H1 (cell line): ENCODE data around the gene UCHL5. TPM values are rescaled to one million over a fixed set of nuclear protein-coding genes. Genes with fewer than 3 reads are reported as not detected.

Experiments used
- CTCF ChIA-PET: fragments of 300-600 bp; sonication (Branson Sonifier 250); formaldehyde crosslinking; loops from one replicate; lab custom pipeline; 2021; ENCODE audit not compliant: partially characterized antibody; lab: Charles Lee
- POLR2A ChIA-PET: fragments of 300-600 bp; sonication (Branson Sonifier 250); formaldehyde crosslinking; loops from one replicate; lab custom pipeline; 2021; ENCODE audit warnings: inconsistent platforms; ENCODE audit not compliant: partially characterized antibody; lab: Charles Lee
- DNase-seq, 2 experiments: peaks; one replicate each; pipeline versions ENCODE4 v3.0.0 to v3.0.0-alpha.2; 2010 to 2022; ENCODE audit warnings: low spot score in 2 of 2, low read depth in 1 of 2, mixed read lengths in 1 of 2
- FAIRE-seq: peaks from 2 replicates; lab custom pipeline; 2011; peaks lifted over from hg19 to GRCh38; lab: Jason Lieb, UNC
- H2AFZ ChIP-seq: 2 replicates; pipeline ENCODE4 v1.8.1; 2012; ENCODE audit warnings: low read length, inconsistent platforms
- H2AK5ac ChIP-seq: 2 replicates; pipeline ENCODE4 v1.6.1; 2013; ENCODE audit warnings: low read depth, low read length
- H2BK120ac ChIP-seq: replicated peaks from 2 replicates; pipeline ENCODE3; 2013; ENCODE audit warnings: low read depth, low read length, inconsistent platforms
- H2BK12ac ChIP-seq: 2 replicates; pipeline ENCODE4 v1.6.1; 2013; ENCODE audit warnings: low read depth, low read length
- H2BK15ac ChIP-seq: 2 replicates; pipeline ENCODE4 v1.6.1; 2013; ENCODE audit warnings: low read length
- H2BK20ac ChIP-seq: 2 replicates; pipeline ENCODE4 v1.6.1; 2013; ENCODE audit warnings: low read length
- H2BK5ac ChIP-seq: 2 replicates; pipeline ENCODE4 v1.6.1; 2013; ENCODE audit warnings: low read depth, low read length
- H3K14ac ChIP-seq: 2 replicates; pipeline ENCODE4 v1.6.1; 2013; ENCODE audit warnings: inconsistent platforms; ENCODE audit not compliant: insufficient read length
- H3K18ac ChIP-seq: 2 replicates; pipeline ENCODE4 v1.6.1; 2013; ENCODE audit warnings: low read length; ENCODE audit errors: extremely low read depth
- H3K23ac ChIP-seq: 2 replicates; pipeline ENCODE4 v1.6.1; 2013; ENCODE audit warnings: inconsistent platforms; ENCODE audit not compliant: insufficient read length
- H3K23me2 ChIP-seq: 2 replicates; pipeline ENCODE4 v1.6.1; 2013; ENCODE audit warnings: low read depth, low read length
- H3K27ac ChIP-seq: 2 replicates; pipeline ENCODE4 v1.6.1; 2011; ENCODE audit warnings: low read depth, low read length, inconsistent platforms
- H3K27me3 ChIP-seq, 4 experiments: replicated peaks in 1 of 4; 1 replicate in 1 of 4; 2 replicates in 3 of 4; pipeline versions ENCODE4 v1.6.1 to v1.8.1; 2011 to 2013; ENCODE audit warnings: low read length in 3 of 4, mild to moderate bottlenecking in 3 of 4, inconsistent platforms in 2 of 4, mixed read lengths in 2 of 4, moderate library complexity in 1 of 4; ENCODE audit not compliant: control insufficient read depth in 3 of 4, insufficient read depth in 3 of 4; ENCODE audit errors: extremely low read depth in 1 of 4
- H3K36me3 ChIP-seq, 4 experiments: 2 replicates each; pipeline versions ENCODE4 v1.6.1 to v1.8.1; 2011 to 2013; ENCODE audit warnings: mild to moderate bottlenecking in 4 of 4, low read length in 3 of 4, moderate library complexity in 2 of 4, control low read depth in 1 of 4, inconsistent platforms in 1 of 4; ENCODE audit not compliant: insufficient read depth in 4 of 4, control insufficient read depth in 2 of 4
- H3K4ac ChIP-seq: replicated peaks from 2 replicates; pipeline ENCODE3; 2013; ENCODE audit warnings: low read length, low read depth, mixed read lengths, inconsistent platforms; ENCODE audit not compliant: insufficient read length
- H3K4me1 ChIP-seq, 4 experiments: replicated peaks in 1 of 4; 1 replicate in 1 of 4; 2 replicates in 3 of 4; pipeline versions ENCODE4 v1.6.1 to v1.8.1; 2011 to 2013; ENCODE audit warnings: low read length in 3 of 4, inconsistent platforms in 2 of 4, mixed read lengths in 1 of 4; ENCODE audit not compliant: insufficient read depth in 4 of 4, control insufficient read depth in 3 of 4
- H3K4me2 ChIP-seq, 2 experiments: 2 replicates each; pipeline versions ENCODE4 v1.6.1 to v1.8.1; 2011 to 2013; ENCODE audit warnings: low read depth in 2 of 2, low read length in 2 of 2, control low read depth in 1 of 2, inconsistent platforms in 1 of 2, mild to moderate bottlenecking in 1 of 2; ENCODE audit not compliant: insufficient read depth in 1 of 2
- H3K4me3 ChIP-seq, 4 experiments: fragments of 200-600, 300-600 bp in 1 of 4; sonication (generic), shearing (Covaris generic), sonication (Bioruptor Twin) in 1 of 4; 2 replicates each; pipeline versions ENCODE4 v1.5.1 to v1.8.1; 2011 to 2016; ENCODE audit warnings: low read length in 4 of 4, low read depth in 3 of 4, control low read depth in 2 of 4, inconsistent platforms in 2 of 4, mild to moderate bottlenecking in 2 of 4, mixed read lengths in 1 of 4, moderate library complexity in 1 of 4; ENCODE audit not compliant: insufficient read depth in 2 of 4; ENCODE audit errors: extremely low read depth in 1 of 4
- H3K56ac ChIP-seq: replicated peaks from 2 replicates; pipeline ENCODE3; 2013; ENCODE audit warnings: low read depth, mild to moderate bottlenecking, mixed read lengths, low read length, inconsistent platforms; ENCODE audit not compliant: insufficient read length
- H3K79me1 ChIP-seq: 2 replicates; pipeline ENCODE4 v1.6.1; 2013; ENCODE audit warnings: low read depth, low read length, control low read depth
- H3K79me2 ChIP-seq, 2 experiments: 2 replicates each; pipeline versions ENCODE4 v1.6.1 to v1.8.1; 2012 to 2013; ENCODE audit warnings: low read length in 2 of 2, mild to moderate bottlenecking in 2 of 2, inconsistent platforms in 1 of 2; ENCODE audit not compliant: insufficient read depth in 2 of 2, control insufficient read depth in 1 of 2
- H3K9ac ChIP-seq, 4 experiments: replicated peaks in 1 of 4; 1 replicate in 1 of 4; 2 replicates in 3 of 4; pipeline versions ENCODE4 v1.6.1 to v1.8.1; 2011 to 2013; ENCODE audit warnings: low read depth in 3 of 4, low read length in 3 of 4, control low read depth in 2 of 4, mild to moderate bottlenecking in 2 of 4, moderate library complexity in 2 of 4, inconsistent platforms in 1 of 4; ENCODE audit errors: extremely low read depth in 1 of 4
- H3K9me3 ChIP-seq, 2 experiments: 2 replicates each; pipeline versions ENCODE4 v1.6.1 to v1.8.1; 2012 to 2013; ENCODE audit warnings: mild to moderate bottlenecking in 2 of 2, moderate library complexity in 2 of 2, control low read depth in 1 of 2, inconsistent platforms in 1 of 2, low read depth in 1 of 2, low read length in 1 of 2, mixed read lengths in 1 of 2; ENCODE audit not compliant: insufficient read depth in 2 of 2
- H4K20me1 ChIP-seq, 2 experiments: replicated peaks in 1 of 2; 2 replicates each; pipeline versions ENCODE3 to v1.8.1; 2011 to 2013; ENCODE audit warnings: inconsistent platforms in 2 of 2, low read length in 2 of 2, mild to moderate bottlenecking in 1 of 2; ENCODE audit not compliant: insufficient read depth in 2 of 2, control insufficient read depth in 1 of 2
- H4K5ac ChIP-seq: 2 replicates; pipeline ENCODE4 v1.6.1; 2013; ENCODE audit warnings: low read length, low read depth, mixed read lengths, inconsistent platforms; ENCODE audit not compliant: insufficient read length
- H4K8ac ChIP-seq: 2 replicates; pipeline ENCODE4 v1.8.0; 2013; ENCODE audit warnings: mild to moderate bottlenecking, moderate library complexity, low read length, inconsistent platforms; ENCODE audit not compliant: insufficient read depth; ENCODE audit errors: extremely low read depth
- H4K91ac ChIP-seq: replicated peaks from 2 replicates; pipeline ENCODE3; 2013; ENCODE audit warnings: low read length, mixed read lengths, inconsistent platforms; ENCODE audit not compliant: insufficient read length
- CREB1 ChIP-seq: IDR thresholded peaks from 2 replicates; pipeline ENCODE4 v1.6.1; 2012; ENCODE audit warnings: inconsistent platforms
- SRF ChIP-seq: IDR thresholded peaks from 2 replicates; pipeline ENCODE4 v1.6.1; 2011; ENCODE audit warnings: mild to moderate bottlenecking, low read depth, low read length, moderate library complexity
- USF2 ChIP-seq: IDR thresholded peaks from 2 replicates; pipeline ENCODE4 v1.6.1; 2011; ENCODE audit warnings: low read length, improper control_type of control experiment
- WGBS, 2 experiments: shearing (Covaris generic) in 1 of 2; methylation state at CpG; one replicate each; pipeline versions ENCODE4 v1.1.6 to v1.1.7; 2013 to 2015; ENCODE audit warnings: low lambda C conversion rate in 2 of 2, mixed read lengths in 2 of 2, inconsistent platforms in 1 of 2, low coverage in 1 of 2, missing lambda C conversion rate in 1 of 2; ENCODE audit not compliant: insufficient replicate concordance in 2 of 2, insufficient coverage in 1 of 2, insufficient read length in 1 of 2; ENCODE audit errors: extremely low coverage in 1 of 2, missing lambda C conversion rate in 1 of 2; 5-methylcytosine and 5-hydroxymethylcytosine counted together
- polyA plus RNA-seq, 7 experiments: library from polyadenylated mRNA; depleted of rRNA in 3 of 7; stranded (reverse) in 5 of 7; unstranded in 2 of 7; fragments of >200 nt in 5 of 7; fragments of 200-250 nt in 2 of 7; gene quantifications; 1 replicate in 5 of 7; 2 replicates in 1 of 7; 4 replicates in 1 of 7; pipeline versions ENCODE4 v1.2.1 to v1.2.3, GENCODE V29; 2011 to 2013; ENCODE audit warnings: missing spikeins in 2 of 7, mixed read lengths in 2 of 7
- total RNA-seq: library from RNA; stranded (reverse); fragmentation: NEBNext Ultra II Directional; extraction: Animal tissue kit (Norgen Biotek cat#: 25700); gene quantifications from 2 replicates; pipeline ENCODE4 v1.2.1, GENCODE V29; 2021

The UCHL5 gene
- total and polyA plus RNA-seq, 2 of the 8 experiments (the other 6 are each of a cell fraction or from before 2014, with no cell fraction given): 12.0 to 40.0 TPM

GRCh38 chr1:193070386-193070753 is 11.2 kb upstream of the UCHL5 start:
- Histone ChIP-seq H2BK5ac (no peak overlapping the region), H3K9me3 (no peaks in the 10 kb centered on the region), H3K79me1 (peaks cover 6% of the 10 kb centered on the region; the same call in 1 of the 2 replicates), H3K14ac (no peak overlapping the region), H3K9ac (no peak overlapping the region), H3K4me3 (no peak overlapping the region), H3K18ac (no peak overlapping the region), H3K4me1 (peaks cover 0 to 4% (median 1%) of the 10 kb centered on the region in 4 experiments; a peak in 2 of 7 replicates), H4K8ac (no peak overlapping the region), H4K91ac (no peak overlapping the region), H4K20me1 (peaks cover 0 to 8% of the 10 kb centered on the region in 2 experiments), H2AK5ac (no peak overlapping the region), H2AFZ (no peak overlapping the region), H3K4ac (no peak overlapping the region), H3K4me2 (no peak overlapping the region), H3K23me2 (no peaks in the 10 kb centered on the region), H2BK12ac (no peak overlapping the region), H3K27me3 (no peaks in the 10 kb centered on the region), H2BK15ac (no peak overlapping the region), H2BK20ac (no peak overlapping the region), H3K23ac (no peak overlapping the region), H4K5ac (no peak overlapping the region), H2BK120ac (no peak overlapping the region), H3K56ac (no peak overlapping the region), H3K36me3 (peaks cover 0 to 8% (median 1%) of the 10 kb centered on the region in 4 experiments; a peak in 3 of 8 replicates), H3K79me2 (peaks cover 0 to 65% of the 10 kb centered on the region in 2 experiments; a peak in 2 of 4 replicates), H3K27ac (no peak overlapping the region)
- ChIA-PET CTCF (interaction anchor here (0.6 to 2.3 kb wide), 12 partner anchors 12 to 438 kb away, joined by 3 to 11 read pairs (median 4); partner anchors contain the start of gene UCHL5), POLR2A (interaction anchor here (1.2 to 1.3 kb wide), 3 partner anchors 12 to 261 kb away, joined by 3 to 6 read pairs (median 4); partner anchors contain the start of genes RGS2, RO60 and UCHL5)
- WGBS, 2 experiments: 88% methylated on average over 2 of the region's 2 CpGs; no CpG with 5 or more reads in 1 of the 2 experiments
- DNase-seq (no peak), FAIRE-seq (no peak)
- TF ChIP-seq CREB1 (no peak), SRF (no peak), USF2 (no peak)
